GM15510 (cell line): Measurements from ENCODE around the gene DIDO1.

Source experiments
- POLR2A ChIP-seq: IDR thresholded peaks from 3 replicates; pipeline ENCODE4 v1.6.1; 2011; ENCODE audit warnings: borderline replicate concordance; ENCODE audit not compliant: insufficient read length; ENCODE audit errors: extremely low read depth

The DIDO1 gene

GRCh38 chr20:62830821-62831220, 95.5 kb downstream of the DIDO1 start:
- no peak for TF ChIP-seq POLR2A

- TF ChIP-seq POLR2A, result no peak
Observed at GRCh38 chr20:62830251-62830650, 96.1 kb downstream of the DIDO1 start.

DNA sequence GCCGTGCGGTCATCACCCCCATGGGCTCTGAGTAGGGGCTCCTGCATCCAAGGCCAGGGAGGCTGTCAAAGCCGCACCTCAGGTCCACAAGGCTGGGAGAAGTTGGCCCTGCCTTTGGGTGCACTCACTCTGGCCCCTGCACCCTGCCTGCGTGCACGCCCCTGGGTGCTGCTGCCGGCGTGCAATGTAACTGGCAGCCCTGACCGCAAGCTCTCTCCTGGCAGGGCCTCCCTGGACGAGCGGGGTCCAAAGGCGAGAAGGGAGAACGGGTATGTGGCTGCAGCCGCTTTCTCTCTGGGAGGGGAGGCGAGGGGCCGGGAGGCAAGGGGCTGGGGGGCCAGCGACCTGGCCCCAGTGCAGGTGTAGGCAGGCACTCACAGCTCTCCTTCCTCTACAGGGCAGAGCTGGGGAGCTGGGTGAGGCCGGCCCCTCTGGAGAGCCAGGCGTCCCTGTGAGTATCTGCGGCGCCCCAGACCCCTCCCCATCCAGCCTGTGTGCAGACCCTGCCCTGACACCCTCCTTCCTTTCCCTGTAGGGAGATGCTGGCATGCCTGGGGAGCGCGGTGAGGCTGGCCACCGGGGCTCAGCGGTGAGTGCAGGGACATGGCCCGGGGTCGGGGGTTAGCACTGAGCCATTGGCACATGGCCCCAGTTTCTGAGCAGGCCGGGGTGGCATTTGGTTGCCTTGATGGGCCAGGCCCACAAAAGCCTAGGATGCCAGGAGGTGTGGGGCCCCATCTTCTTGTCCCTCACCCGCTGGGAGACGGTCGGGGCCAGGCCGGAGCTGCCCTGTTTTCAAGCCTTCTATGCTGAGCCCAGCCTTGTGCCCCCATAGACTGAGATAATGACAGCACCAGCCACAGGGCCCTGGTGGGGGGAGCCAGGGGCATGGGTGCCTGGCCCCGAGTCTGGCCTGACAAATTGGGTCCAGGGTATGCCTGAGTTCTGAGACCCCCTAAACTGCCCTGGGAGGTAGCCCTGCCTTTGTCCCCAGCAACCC, 96.8 kb downstream of the DIDO1 start:
- TF ChIP-seq POLR2A, result no peak

- no peak for TF ChIP-seq POLR2A
Observed at GRCh38 chr20:62828511-62829230, 97.6 kb downstream of the DIDO1 start.

DNA sequence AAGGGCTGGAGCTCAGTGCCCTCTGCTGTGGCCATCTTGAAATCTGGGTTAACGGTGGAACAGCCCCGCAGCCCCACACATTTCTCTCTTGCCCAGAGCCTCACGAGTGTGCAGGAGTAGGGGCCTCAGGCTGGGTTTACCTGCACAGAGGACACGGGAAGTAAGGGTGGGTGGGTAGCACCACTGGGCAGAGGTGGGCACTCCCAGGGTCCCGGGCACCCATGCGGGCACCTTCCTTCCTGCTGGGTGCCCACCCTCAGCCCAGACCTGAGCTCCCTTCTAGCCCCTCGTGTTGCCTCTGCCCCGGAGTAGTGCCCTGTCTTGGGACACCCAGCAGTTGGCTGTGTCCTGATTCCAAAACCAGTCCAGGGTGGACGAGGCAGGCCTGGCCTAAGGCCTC, 98.3 kb downstream of the DIDO1 start:
- TF ChIP-seq POLR2A, result no peak
